Trophoblast cell (in vitro differentiated cells and primary cell): Measurements from ENCODE around the gene ATG3.

Source experiments
- DNase-seq, 2 donors: peaks; one replicate each; pipeline ENCODE4 v3.0.0-alpha.2; 2016
- H2AFZ ChIP-seq: 2 replicates; pipeline ENCODE4 v1.6.1; 2013; ENCODE audit warnings: low read length, moderate library complexity, mild to moderate bottlenecking; ENCODE audit not compliant: insufficient read depth, poor library complexity
- H2AK5ac ChIP-seq: 2 replicates; pipeline ENCODE4 v1.6.1; 2013; ENCODE audit warnings: mild to moderate bottlenecking, low read length
- H2BK120ac ChIP-seq: 2 replicates; pipeline ENCODE4 v1.6.1; 2013; ENCODE audit warnings: low read length, mild to moderate bottlenecking, moderate library complexity; ENCODE audit not compliant: insufficient read depth, poor library complexity
- H2BK12ac ChIP-seq: 2 replicates; pipeline ENCODE4 v1.6.1; 2013; ENCODE audit warnings: mild to moderate bottlenecking, low read length, moderate library complexity
- H2BK5ac ChIP-seq: 2 replicates; pipeline ENCODE4 v1.6.1; 2013; ENCODE audit warnings: low read length, low read depth, moderate library complexity, mild to moderate bottlenecking; ENCODE audit not compliant: poor library complexity
- H3K14ac ChIP-seq: 2 replicates; pipeline ENCODE4 v1.6.1; 2013; ENCODE audit warnings: mild to moderate bottlenecking, low read length
- H3K18ac ChIP-seq: 2 replicates; pipeline ENCODE4 v1.6.1; 2013; ENCODE audit warnings: mild to moderate bottlenecking, low read length
- H3K23ac ChIP-seq: 2 replicates; pipeline ENCODE4 v1.6.1; 2013; ENCODE audit warnings: low read length
- H3K27ac ChIP-seq: 2 replicates; pipeline ENCODE4 v1.5.1; 2013; ENCODE audit warnings: low read depth, mild to moderate bottlenecking, inconsistent platforms, low read length, moderate library complexity
- H3K27me3 ChIP-seq: 2 replicates; pipeline ENCODE4 v1.6.1; 2013; ENCODE audit warnings: inconsistent platforms, mild to moderate bottlenecking, low read length, moderate library complexity; ENCODE audit not compliant: insufficient read depth
- H3K36me3 ChIP-seq, 2 experiments: 1 replicate in 1 of 2; 2 replicates in 1 of 2; pipeline ENCODE4 v1.6.1; 2013; ENCODE audit warnings: low read length in 2 of 2, mild to moderate bottlenecking in 2 of 2, moderate library complexity in 1 of 2; ENCODE audit not compliant: insufficient read depth in 2 of 2, control insufficient read depth in 1 of 2
- H3K4ac ChIP-seq: 2 replicates; pipeline ENCODE4 v1.6.1; 2013; ENCODE audit warnings: low read depth, mild to moderate bottlenecking, low read length, moderate library complexity
- H3K4me1 ChIP-seq, 2 experiments: 1 replicate in 1 of 2; 2 replicates in 1 of 2; pipeline ENCODE4 v1.6.1; 2013; ENCODE audit warnings: low read length in 2 of 2, mild to moderate bottlenecking in 2 of 2, moderate library complexity in 1 of 2; ENCODE audit not compliant: insufficient read depth in 2 of 2, control insufficient read depth in 1 of 2
- H3K4me2 ChIP-seq: 2 replicates; pipeline ENCODE4 v1.6.1; 2013; ENCODE audit warnings: inconsistent platforms, mild to moderate bottlenecking, low read length, moderate library complexity
- H3K4me3 ChIP-seq: 2 replicates; pipeline ENCODE4 v1.5.1; 2013; ENCODE audit warnings: mild to moderate bottlenecking, low read depth, low read length, inconsistent platforms
- H3K79me1 ChIP-seq: one replicate; pipeline ENCODE4 v1.6.1; 2013; ENCODE audit warnings: low read length
- H3K79me2 ChIP-seq: 2 replicates; pipeline ENCODE4 v1.6.1; 2013; ENCODE audit warnings: low read length, mild to moderate bottlenecking; ENCODE audit not compliant: control insufficient read depth, insufficient read depth, poor library complexity
- H3K9ac ChIP-seq: 2 replicates; pipeline ENCODE4 v1.6.1; 2013; ENCODE audit warnings: mild to moderate bottlenecking, low read length
- H3K9me3 ChIP-seq: 2 replicates; pipeline ENCODE4 v1.6.1; 2013; ENCODE audit warnings: low read depth, mild to moderate bottlenecking, control low read depth, inconsistent platforms, low read length; ENCODE audit not compliant: insufficient read depth
- H4K12ac ChIP-seq: 2 replicates; pipeline ENCODE4 v1.6.1; 2013; ENCODE audit warnings: low read depth, mild to moderate bottlenecking, low read length, moderate library complexity
- H4K8ac ChIP-seq: 2 replicates; pipeline ENCODE4 v1.6.1; 2013; ENCODE audit warnings: low read depth, mild to moderate bottlenecking, low read length, moderate library complexity
- H4K91ac ChIP-seq: one replicate; pipeline ENCODE4 v1.6.1; 2013; ENCODE audit warnings: low read depth, mild to moderate bottlenecking, low read length, moderate library complexity
- WGBS: extraction: QIAGEN DNeasy Blood & Tissue Kit; methylation state at CpG from one replicate; pipeline ENCODE4 v1.1.7; 2013; ENCODE audit warnings: missing lambda C conversion rate; ENCODE audit not compliant: insufficient read length, insufficient coverage; ENCODE audit errors: extremely low coverage; 5-methylcytosine and 5-hydroxymethylcytosine counted together

The ATG3 gene

GRCh38 chr3:112579232-112579631 is 17.5 kb upstream of the ATG3 start:
- Histone ChIP-seq H4K8ac (no peak overlapping the region), H2AFZ (no peak overlapping the region), H2BK120ac (no peak overlapping the region), H3K4me3 (no peak overlapping the region), H4K12ac (no peak overlapping the region), H3K4ac (no peak overlapping the region), H3K4me2 (no peak overlapping the region), H2BK5ac (no peak overlapping the region), H3K27me3 (no peaks in the 10 kb centered on the region), H2BK12ac (no peak overlapping the region), H3K9me3 (no peaks in the 10 kb centered on the region), H3K79me2 (no peaks in the 10 kb centered on the region), H3K14ac (no peak overlapping the region), H2AK5ac (no peak overlapping the region), H3K4me1 (no peaks in the 10 kb centered on the region), H3K79me1 (no peaks in the 10 kb centered on the region), H3K27ac (no peak overlapping the region), H3K23ac (no peak overlapping the region), H3K18ac (no peak overlapping the region), H3K36me3 (peaks cover 2 to 3% of the 10 kb centered on the region in 2 experiments), H3K9ac (no peak overlapping the region), H4K91ac (no peak overlapping the region)
- no CpG with 5 or more reads among the region's 3 CpGs for WGBS
- DNase-seq: peak in 1 of 2 donors; percentile 25

- H3K79me2 ChIP-seq: no peaks in the 10 kb centered on the region
- peaks cover 4 to 5% of the 10 kb centered on the region in 2 experiments for H3K36me3 ChIP-seq
- H3K18ac ChIP-seq: no peak overlapping the region
- H3K9me3 ChIP-seq: no peaks in the 10 kb centered on the region
- H4K91ac ChIP-seq: no peak overlapping the region
- DNase-seq: no peak
- H4K8ac ChIP-seq: no peak overlapping the region
- H3K9ac ChIP-seq: no peak overlapping the region
- H3K4me2 ChIP-seq: no peak overlapping the region
- H3K4me3 ChIP-seq: no peak overlapping the region
- no CpG with 5 or more reads among the region's 1 CpG for WGBS
- H3K4me1 ChIP-seq: no peaks in the 10 kb centered on the region
- H2BK12ac ChIP-seq: no peak overlapping the region
- no peaks in the 10 kb centered on the region for H3K27me3 ChIP-seq
- no peak overlapping the region for H3K4ac ChIP-seq
- H3K79me1 ChIP-seq: no peaks in the 10 kb centered on the region
- H2BK120ac ChIP-seq: no peak overlapping the region
- H2AFZ ChIP-seq: no peak overlapping the region
- no peak overlapping the region for H3K27ac ChIP-seq
- H2AK5ac ChIP-seq: no peak overlapping the region
- H2BK5ac ChIP-seq: no peak overlapping the region
- no peak overlapping the region for H3K23ac ChIP-seq
- H4K12ac ChIP-seq: no peak overlapping the region
- no peak overlapping the region for H3K14ac ChIP-seq
Measured at GRCh38 chr3:112572701-112573100, 10.9 kb upstream of the ATG3 start.

- no peak overlapping the region for H4K12ac ChIP-seq
- no peak overlapping the region for H2AK5ac ChIP-seq
- no peaks in the 10 kb centered on the region for H3K9me3 ChIP-seq
- no peak overlapping the region for H3K4me2 ChIP-seq
- no peak overlapping the region for H3K18ac ChIP-seq
- H3K27ac ChIP-seq: no peak overlapping the region
- H2BK120ac ChIP-seq: no peak overlapping the region
- H3K79me2 ChIP-seq: no peaks in the 10 kb centered on the region
- H2AFZ ChIP-seq: no peak overlapping the region
- H3K4me3 ChIP-seq: no peak overlapping the region
- no peak for DNase-seq
- no peak overlapping the region for H2BK12ac ChIP-seq
- no peaks in the 10 kb centered on the region for H3K79me1 ChIP-seq
- WGBS: no CpG with 5 or more reads among the region's 1 CpG
- H3K27me3 ChIP-seq: no peaks in the 10 kb centered on the region
- H3K23ac ChIP-seq: no peak overlapping the region
- no peak overlapping the region for H4K8ac ChIP-seq
- H3K36me3 ChIP-seq: peaks cover 4 to 6% of the 10 kb centered on the region in 2 experiments
- no peak overlapping the region for H3K14ac ChIP-seq
- H3K9ac ChIP-seq: no peak overlapping the region
- no peak overlapping the region for H3K4ac ChIP-seq
- H2BK5ac ChIP-seq: no peak overlapping the region
- H3K4me1 ChIP-seq: no peaks in the 10 kb centered on the region
- no peak overlapping the region for H4K91ac ChIP-seq
Measured at GRCh38 chr3:112569265-112569664, 7.5 kb upstream of the ATG3 start.

GRCh38 chr3:112568642-112569041 is 6.9 kb upstream of the ATG3 start:
- no peak overlapping the region for H3K4me2 ChIP-seq
- no peaks in the 10 kb centered on the region for H3K79me1 ChIP-seq
- no peak overlapping the region for H4K91ac ChIP-seq
- WGBS: no CpG with 5 or more reads among the region's 2 CpGs
- no peaks in the 10 kb centered on the region for H3K79me2 ChIP-seq
- H2BK12ac ChIP-seq: no peak overlapping the region
- H3K14ac ChIP-seq: no peak overlapping the region
- no peak overlapping the region for H2AFZ ChIP-seq
- H3K4ac ChIP-seq: no peak overlapping the region
- H3K27ac ChIP-seq: no peak overlapping the region
- no peak overlapping the region for H2AK5ac ChIP-seq
- H3K27me3 ChIP-seq: no peaks in the 10 kb centered on the region
- H3K4me3 ChIP-seq: no peak overlapping the region
- no peak overlapping the region for H4K12ac ChIP-seq
- H4K8ac ChIP-seq: no peak overlapping the region
- no peak overlapping the region for H3K9ac ChIP-seq
- no peak for DNase-seq
- no peak overlapping the region for H2BK5ac ChIP-seq
- H2BK120ac ChIP-seq: no peak overlapping the region
- no peak overlapping the region for H3K23ac ChIP-seq
- no peak overlapping the region for H3K18ac ChIP-seq
- H3K36me3 ChIP-seq: peaks cover 4 to 6% of the 10 kb centered on the region in 2 experiments
- H3K4me1 ChIP-seq: peaks cover 2 to 3% of the 10 kb centered on the region in 2 experiments
- no peaks in the 10 kb centered on the region for H3K9me3 ChIP-seq
